H9 (cell line): Measurements from ENCODE around the gene STX8. TPM values are rescaled to one million over a fixed set of nuclear protein-coding genes. Genes with fewer than 3 reads are reported as not detected.

Experiments used
- DNase-seq: peaks from one replicate; pipeline ENCODE4 v3.0.0-alpha.2; 2017
- H2AFZ ChIP-seq: one replicate; pipeline ENCODE4 v1.6.1; 2013; ENCODE audit warnings: mild to moderate bottlenecking, low read length, control low read depth, moderate library complexity
- H2AK5ac ChIP-seq: 2 replicates; pipeline ENCODE4 v1.6.1; 2013; ENCODE audit warnings: low read length, control low read depth, mixed read lengths; ENCODE audit not compliant: insufficient read length
- H2BK120ac ChIP-seq: one replicate; pipeline ENCODE4 v1.6.1; 2013; ENCODE audit warnings: low read depth, mild to moderate bottlenecking, low read length, control low read depth, inconsistent platforms; ENCODE audit not compliant: poor library complexity, severe bottlenecking
- H2BK12ac ChIP-seq: 2 replicates; pipeline ENCODE4 v1.6.1; 2013; ENCODE audit warnings: low read length, control low read depth, mixed read lengths, low read depth; ENCODE audit not compliant: insufficient read length
- H2BK15ac ChIP-seq: 2 replicates; pipeline ENCODE4 v1.6.1; 2013; ENCODE audit warnings: low read depth, low read length, control low read depth
- H2BK20ac ChIP-seq: one replicate; pipeline ENCODE4 v1.6.1; 2013; ENCODE audit warnings: low read depth, mild to moderate bottlenecking, low read length, control low read depth, inconsistent platforms; ENCODE audit not compliant: poor library complexity, severe bottlenecking
- H2BK5ac ChIP-seq: 2 replicates; pipeline ENCODE4 v1.6.1; 2013; ENCODE audit warnings: low read length, control low read depth, mixed read lengths; ENCODE audit not compliant: insufficient read length
- H3K14ac ChIP-seq: 2 replicates; pipeline ENCODE4 v1.6.1; 2013; ENCODE audit warnings: low read length, control low read depth; ENCODE audit not compliant: insufficient read depth
- H3K18ac ChIP-seq: 2 replicates; pipeline ENCODE4 v1.6.1; 2013; ENCODE audit warnings: low read depth, mild to moderate bottlenecking, mixed read lengths, low read length, control low read depth; ENCODE audit not compliant: insufficient read length
- H3K23ac ChIP-seq: 2 replicates; pipeline ENCODE4 v1.6.1; 2013; ENCODE audit warnings: low read length, control low read depth, mixed read lengths, low read depth; ENCODE audit not compliant: insufficient read length
- H3K23me2 ChIP-seq: 2 replicates; pipeline ENCODE4 v1.6.1; 2013; ENCODE audit warnings: low read depth, mild to moderate bottlenecking, mixed read lengths, low read length, control low read depth; ENCODE audit not compliant: insufficient read length, poor library complexity, severe bottlenecking
- H3K27ac ChIP-seq: 2 replicates; pipeline ENCODE4 v1.5.1; 2013; ENCODE audit warnings: low read length, control low read depth, mixed read lengths, low read depth; ENCODE audit not compliant: insufficient read length
- H3K27me3 ChIP-seq: 2 replicates; pipeline ENCODE4 v1.6.1; 2013; ENCODE audit warnings: low read length, control low read depth, inconsistent platforms; ENCODE audit not compliant: insufficient read depth
- H3K4ac ChIP-seq: 2 replicates; pipeline ENCODE4 v1.6.1; 2013; ENCODE audit warnings: low read depth, mild to moderate bottlenecking, control low read depth, inconsistent platforms, low read length, moderate library complexity
- H3K4me1 ChIP-seq: 2 replicates; pipeline ENCODE4 v1.6.1; 2013; ENCODE audit warnings: low read length, control low read depth, inconsistent platforms; ENCODE audit not compliant: insufficient read depth
- H3K4me2 ChIP-seq: 2 replicates; pipeline ENCODE4 v1.6.1; 2013; ENCODE audit warnings: low read length, control low read depth, mixed read lengths; ENCODE audit not compliant: insufficient read length, insufficient read depth
- H3K56ac ChIP-seq: 2 replicates; pipeline ENCODE4 v1.6.1; 2013; ENCODE audit warnings: low read depth, mild to moderate bottlenecking, mixed read lengths, low read length, control low read depth; ENCODE audit not compliant: insufficient read length
- H3K79me1 ChIP-seq: 2 replicates; pipeline ENCODE4 v1.6.1; 2013; ENCODE audit warnings: low read depth, mild to moderate bottlenecking, moderate library complexity, low read length, control low read depth, inconsistent platforms; ENCODE audit not compliant: insufficient read depth, poor library complexity, severe bottlenecking
- H3K79me2 ChIP-seq: 2 replicates; pipeline ENCODE4 v1.6.1; 2013; ENCODE audit warnings: low read length, control low read depth, inconsistent platforms; ENCODE audit not compliant: insufficient read depth
- H3K9ac ChIP-seq: 2 replicates; pipeline ENCODE4 v1.6.1; 2013; ENCODE audit warnings: low read length, control low read depth, mixed read lengths; ENCODE audit not compliant: insufficient read length; ENCODE audit errors: extremely low read depth
- H3K9me3 ChIP-seq: one replicate; pipeline ENCODE4 v1.6.1; 2013; ENCODE audit warnings: low read depth, low read length, inconsistent platforms; ENCODE audit not compliant: control insufficient read depth
- H3T11ph ChIP-seq: one replicate; pipeline ENCODE4 v1.6.1; 2013; ENCODE audit warnings: mild to moderate bottlenecking, low read length, control low read depth, inconsistent platforms
- H4K20me1 ChIP-seq: one replicate; pipeline ENCODE4 v1.6.1; 2013; ENCODE audit not compliant: control insufficient read depth, insufficient read length, insufficient read depth
- H4K5ac ChIP-seq: 2 replicates; pipeline ENCODE4 v1.6.1; 2013; ENCODE audit warnings: low read depth, mild to moderate bottlenecking, mixed read lengths, low read length, control low read depth; ENCODE audit not compliant: insufficient read length
- H4K8ac ChIP-seq: replicated peaks from 2 replicates; pipeline ENCODE4 v1.6.1; 2013; ENCODE audit warnings: low read length, control low read depth, mixed read lengths, low read depth; ENCODE audit not compliant: insufficient read length
- H4K91ac ChIP-seq: 2 replicates; pipeline ENCODE4 v1.6.1; 2013; ENCODE audit warnings: low read depth, mild to moderate bottlenecking, moderate library complexity, mixed read lengths, low read length, control low read depth; ENCODE audit not compliant: insufficient read length
- H3K27ac Mint-ChIP-seq, 3 experiments: 2 replicates in 2 of 3; 3 replicates in 1 of 3; pipeline ENCODE4 v1.8.0; 2020 to 2021; ENCODE audit warnings: mixed read lengths in 3 of 3, mild to moderate bottlenecking in 1 of 3, moderate library complexity in 1 of 3
- H3K27me3 Mint-ChIP-seq: 2 replicates; pipeline ENCODE4 v1.8.0; 2021; ENCODE audit warnings: low read depth, mild to moderate bottlenecking, moderate library complexity, mixed read lengths
- H3K36me3 Mint-ChIP-seq, 3 experiments: 2 replicates in 2 of 3; 3 replicates in 1 of 3; pipeline ENCODE4 v1.8.0; 2020 to 2021; ENCODE audit warnings: low read depth in 3 of 3, mixed read lengths in 3 of 3; ENCODE audit not compliant: insufficient read depth in 1 of 3
- H3K4me1 Mint-ChIP-seq, 2 experiments: 2 replicates each; pipeline ENCODE4 v1.8.0; 2020; ENCODE audit warnings: mixed read lengths in 2 of 2
- H3K4me3 Mint-ChIP-seq, 2 experiments: 2 replicates in 1 of 2; 3 replicates in 1 of 2; pipeline ENCODE4 v1.8.0; 2020 to 2021; ENCODE audit warnings: mild to moderate bottlenecking in 2 of 2, mixed read lengths in 2 of 2, moderate library complexity in 1 of 2
- H3K9me3 Mint-ChIP-seq, 2 experiments: 2 replicates in 1 of 2; 3 replicates in 1 of 2; pipeline ENCODE4 v1.8.0; 2020; ENCODE audit warnings: mild to moderate bottlenecking in 2 of 2, mixed read lengths in 2 of 2, moderate library complexity in 1 of 2
- WGBS: extraction: QIAGEN DNeasy Blood & Tissue Kit; methylation state at CpG from one replicate; pipeline ENCODE4 v1.1.7; 2013; ENCODE audit warnings: missing lambda C conversion rate, low lambda C conversion rate, mixed read lengths; ENCODE audit not compliant: insufficient read length; ENCODE audit errors: extremely low coverage; 5-methylcytosine and 5-hydroxymethylcytosine counted together
- total RNA-seq: library from RNA; stranded (reverse); gene quantifications from 2 replicates; pipeline ENCODE4 v1.2.1, GENCODE V29; 2021
- TF ChIP-seq, protein P1 (sequence below): fragments of 200-600 bp; sonication (generic); conservative IDR thresholded peaks from 3 replicates; pipeline ENCODE4 v1.8.0; 2021; ENCODE audit warnings: antibody characterized with exemption, mild to moderate bottlenecking

The STX8 gene
- total RNA-seq, 1 experiment from 2014 or later: 55.1 TPM

DNA sequence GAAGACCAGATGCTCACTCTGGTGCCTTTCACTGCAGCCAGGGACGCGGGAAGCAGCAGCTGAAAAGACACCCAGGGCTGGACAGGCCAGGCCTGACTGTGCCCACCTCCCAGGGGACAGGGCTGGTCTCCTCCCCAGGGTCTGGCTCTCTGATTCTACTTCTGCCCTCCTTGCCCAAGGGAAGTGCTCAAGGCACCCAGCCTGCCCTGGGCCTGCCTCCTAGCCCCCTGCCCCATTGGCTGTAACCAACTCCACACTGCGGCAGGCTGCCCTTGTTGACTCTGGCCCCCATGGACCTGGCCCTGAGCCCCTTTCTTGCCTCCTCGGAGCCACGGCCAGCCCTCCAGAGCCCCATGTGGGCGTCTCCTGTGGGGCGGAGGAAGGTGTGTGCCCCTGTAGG lies 341.9 kb downstream of the STX8 start:
- H2BK5ac ChIP-seq: no peak overlapping the region
- no peak overlapping the region for H3K27ac ChIP-seq
- no peak overlapping the region for H4K8ac ChIP-seq
- H2AK5ac ChIP-seq: no peak overlapping the region
- no peak overlapping the region for H3K4me3 Mint-ChIP-seq
- no peaks in the 10 kb centered on the region for H3K27me3 ChIP-seq
- H3K27ac Mint-ChIP-seq: no peak overlapping the region
- WGBS: no CpG with 5 or more reads among the region's 7 CpGs
- peaks cover 9% of the 10 kb centered on the region for H3K27me3 Mint-ChIP-seq
- no peak overlapping the region for H2BK12ac ChIP-seq
- H3K18ac ChIP-seq: no peak overlapping the region
- peaks cover 4 to 7% of the 10 kb centered on the region in 2 experiments for H3K4me1 Mint-ChIP-seq
- H4K20me1 ChIP-seq: no peaks in the 10 kb centered on the region
- H3K79me1 ChIP-seq: no peaks in the 10 kb centered on the region
- H3T11ph ChIP-seq: no peak overlapping the region
- H2BK15ac ChIP-seq: no peak overlapping the region
- TF ChIP-seq, protein P1, sequence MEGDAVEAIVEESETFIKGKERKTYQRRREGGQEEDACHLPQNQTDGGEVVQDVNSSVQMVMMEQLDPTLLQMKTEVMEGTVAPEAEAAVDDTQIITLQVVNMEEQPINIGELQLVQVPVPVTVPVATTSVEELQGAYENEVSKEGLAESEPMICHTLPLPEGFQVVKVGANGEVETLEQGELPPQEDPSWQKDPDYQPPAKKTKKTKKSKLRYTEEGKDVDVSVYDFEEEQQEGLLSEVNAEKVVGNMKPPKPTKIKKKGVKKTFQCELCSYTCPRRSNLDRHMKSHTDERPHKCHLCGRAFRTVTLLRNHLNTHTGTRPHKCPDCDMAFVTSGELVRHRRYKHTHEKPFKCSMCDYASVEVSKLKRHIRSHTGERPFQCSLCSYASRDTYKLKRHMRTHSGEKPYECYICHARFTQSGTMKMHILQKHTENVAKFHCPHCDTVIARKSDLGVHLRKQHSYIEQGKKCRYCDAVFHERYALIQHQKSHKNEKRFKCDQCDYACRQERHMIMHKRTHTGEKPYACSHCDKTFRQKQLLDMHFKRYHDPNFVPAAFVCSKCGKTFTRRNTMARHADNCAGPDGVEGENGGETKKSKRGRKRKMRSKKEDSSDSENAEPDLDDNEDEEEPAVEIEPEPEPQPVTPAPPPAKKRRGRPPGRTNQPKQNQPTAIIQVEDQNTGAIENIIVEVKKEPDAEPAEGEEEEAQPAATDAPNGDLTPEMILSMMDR: no peak
- H3K4ac ChIP-seq: no peak overlapping the region
- H3K23me2 ChIP-seq: no peaks in the 10 kb centered on the region
- no peak overlapping the region for H4K91ac ChIP-seq
- H3K9me3 ChIP-seq: no peaks in the 10 kb centered on the region
- no peak for DNase-seq
- no peak overlapping the region for H3K4me2 ChIP-seq
- H2AFZ ChIP-seq: no peak overlapping the region
- H2BK120ac ChIP-seq: no peak overlapping the region
- no peak overlapping the region for H2BK20ac ChIP-seq
- no peak overlapping the region for H3K23ac ChIP-seq
- peaks cover 0 to 1% (median 0%) of the 10 kb centered on the region in 3 experiments; a peak in 1 of 7 replicates for H3K36me3 Mint-ChIP-seq
- no peak overlapping the region for H3K9ac ChIP-seq
- H3K9me3 Mint-ChIP-seq: no peaks in the 10 kb centered on the region
- H3K79me2 ChIP-seq: no peaks in the 10 kb centered on the region
- H3K14ac ChIP-seq: no peak overlapping the region; the same call in 1 of the 2 replicates
- no peaks in the 10 kb centered on the region; the same call in 1 of the 2 replicates for H3K4me1 ChIP-seq
- H4K5ac ChIP-seq: no peak overlapping the region
- H3K56ac ChIP-seq: no peak overlapping the region
